Stimulated activated CD4-positive, alpha-beta T cell treated with anti-CD3 and anti-CD28 coated beads, Interleukin-2, amount 100 ng/mL, for 4 hours (primary cell): ENCODE results near the gene ESRRA.
"Not testable (repeated sequence)": the region's sequence is repeated elsewhere in the genome, so short reads cannot be mapped to it uniquely, and the experiment has no call there.

Source experiments
- DNase-seq: peaks from one replicate; pipeline ENCODE4 v3.0.0-alpha.2; 2020; ENCODE audit warnings: low read depth

The ESRRA gene

GRCh38 chr11:64292460-64293254, 12.7 kb upstream of the ESRRA start:
- DNase-seq: no peak

GRCh38 chr11:64294774-64295173, 10.6 kb upstream of the ESRRA start:
- DNase-seq: no peak

GRCh38 chr11:64295760-64296159, 9.6 kb upstream of the ESRRA start:
- DNase-seq: no peak

- no peak for DNase-seq
Measured at GRCh38 chr11:64296236-64296635, 9.1 kb upstream of the ESRRA start.

- no peak for DNase-seq
Measured at GRCh38 chr11:64296830-64297698, 8.3 kb upstream of the ESRRA start.

GRCh38 chr11:64297699-64298358, 7.5 kb upstream of the ESRRA start:
- DNase-seq: no peak

GRCh38 chr11:64298966-64299846, 6.1 kb upstream of the ESRRA start:
- no peak for DNase-seq

GRCh38 chr11:64299847-64300648, 5.3 kb upstream of the ESRRA start, which contains the start of gene CATSPERZ:
Gene CATSPERZ, plus strand, starts transcription at chr11:64300358. Its CDS starts 53 bp downstream, at chr11:64300411.
- DNase-seq: no peak

GRCh38 chr11:64303109-64304031, 2.0 kb upstream of the ESRRA start:
- DNase-seq: no peak

GRCh38 chr11:64304032-64304315, 1.4 kb upstream of the ESRRA start:
- DNase-seq: no peak

- peak; percentile 87 for DNase-seq
Measured at GRCh38 chr11:64304316-64305072, 830 bp upstream of the ESRRA start.

- peak; percentile 72 for DNase-seq
Measured at GRCh38 chr11:64305691-64306562, 603 bp downstream of the ESRRA start.

GRCh38 chr11:64306563-64306875, 1.2 kb downstream of the ESRRA start:
- no peak for DNase-seq

GRCh38 chr11:64306876-64307622, 1.7 kb downstream of the ESRRA start:
- no peak for DNase-seq

GRCh38 chr11:64307795-64308194, 2.5 kb downstream of the ESRRA start:
- DNase-seq: not testable (repeated sequence)

- no peak for DNase-seq
Measured at GRCh38 chr11:64312947-64313346, 7.6 kb downstream of the ESRRA start.

- no peak for DNase-seq
Measured at GRCh38 chr11:64313491-64314145, 8.3 kb downstream of the ESRRA start.
